Common myeloid progenitor, CD34-positive (primary cell): ENCODE data around the gene MTCL1.

ENCODE experiments used
- CTCF ChIA-PET: fragments of 350-600 bp; sonication (Branson Sonifier 250); formaldehyde crosslinking; loops from one replicate; lab custom pipeline; 2021; ENCODE audit warnings: antibody characterized with exemption; lab: Charles Lee
- POLR2A ChIA-PET: fragments of 350-600 bp; sonication (Branson Sonifier 250); formaldehyde crosslinking; loops from one replicate; lab custom pipeline; 2021; ENCODE audit warnings: antibody characterized with exemption; lab: Charles Lee
- DNase-seq, 3 donors: peaks; one replicate each; pipeline versions ENCODE4 v3.0.0 to v3.0.0-alpha.2; 2013
- H3K27ac ChIP-seq, 2 experiments: 1 replicate in 1 of 2; 2 replicates in 1 of 2; pipeline ENCODE4 v1.7.0; 2013; ENCODE audit warnings: inconsistent platforms in 2 of 2, low read length in 2 of 2, mild to moderate bottlenecking in 2 of 2, low read depth in 1 of 2, moderate library complexity in 1 of 2; ENCODE audit not compliant: severe bottlenecking in 2 of 2, insufficient read depth in 1 of 2, poor library complexity in 1 of 2
- H3K27me3 ChIP-seq, 5 experiments: replicated peaks in 2 of 5; 1 replicate in 3 of 5; 2 replicates in 2 of 5; pipeline versions ENCODE4 v1.6.1 to v1.7.0; 2013; ENCODE audit warnings: low read length in 4 of 5, mild to moderate bottlenecking in 2 of 5, moderate library complexity in 2 of 5, inconsistent platforms in 1 of 5; ENCODE audit not compliant: insufficient read depth in 5 of 5, control insufficient read depth in 4 of 5
- H3K36me3 ChIP-seq, 4 experiments: 1 replicate in 2 of 4; 2 replicates in 2 of 4; pipeline versions ENCODE4 v1.6.1 to v1.7.0; 2013; ENCODE audit warnings: low read length in 3 of 4, control low read depth in 1 of 4, mild to moderate bottlenecking in 1 of 4; ENCODE audit not compliant: control insufficient read depth in 4 of 4, insufficient read depth in 4 of 4
- H3K4me1 ChIP-seq, 4 experiments: 1 replicate in 3 of 4; 2 replicates in 1 of 4; pipeline versions ENCODE4 v1.6.1 to v1.7.1; 2013; ENCODE audit warnings: low read length in 3 of 4, mild to moderate bottlenecking in 3 of 4, control low read depth in 1 of 4, inconsistent platforms in 1 of 4, moderate library complexity in 1 of 4; ENCODE audit not compliant: control insufficient read depth in 4 of 4, insufficient read depth in 4 of 4; ENCODE audit errors: control extremely low read depth in 1 of 4
- H3K4me3 ChIP-seq, 7 experiments: 1 replicate in 4 of 7; 2 replicates in 3 of 7; pipeline versions ENCODE4 v1.5.1 to v1.7.0; 2013; ENCODE audit warnings: mild to moderate bottlenecking in 7 of 7, low read length in 6 of 7, moderate library complexity in 6 of 7, inconsistent platforms in 2 of 7, low read depth in 2 of 7, control low read depth in 1 of 7; ENCODE audit not compliant: insufficient read depth in 4 of 7, control insufficient read depth in 1 of 7; ENCODE audit errors: extremely low read depth in 1 of 7
- H3K9me3 ChIP-seq, 5 experiments: 1 replicate in 4 of 5; 2 replicates in 1 of 5; pipeline versions ENCODE4 v1.6.1 to v1.7.1; 2013; ENCODE audit warnings: low read length in 4 of 5, mild to moderate bottlenecking in 2 of 5, inconsistent platforms in 1 of 5, low read depth in 1 of 5, moderate library complexity in 1 of 5; ENCODE audit not compliant: control insufficient read depth in 4 of 5, insufficient read depth in 2 of 5; ENCODE audit errors: control extremely low read depth in 1 of 5
- WGBS: methylation state at CpG from one replicate; pipeline ENCODE4 v1.1.5; 2013; ENCODE audit not compliant: insufficient coverage; 5-methylcytosine and 5-hydroxymethylcytosine counted together

MTCL1 gene

DNA sequence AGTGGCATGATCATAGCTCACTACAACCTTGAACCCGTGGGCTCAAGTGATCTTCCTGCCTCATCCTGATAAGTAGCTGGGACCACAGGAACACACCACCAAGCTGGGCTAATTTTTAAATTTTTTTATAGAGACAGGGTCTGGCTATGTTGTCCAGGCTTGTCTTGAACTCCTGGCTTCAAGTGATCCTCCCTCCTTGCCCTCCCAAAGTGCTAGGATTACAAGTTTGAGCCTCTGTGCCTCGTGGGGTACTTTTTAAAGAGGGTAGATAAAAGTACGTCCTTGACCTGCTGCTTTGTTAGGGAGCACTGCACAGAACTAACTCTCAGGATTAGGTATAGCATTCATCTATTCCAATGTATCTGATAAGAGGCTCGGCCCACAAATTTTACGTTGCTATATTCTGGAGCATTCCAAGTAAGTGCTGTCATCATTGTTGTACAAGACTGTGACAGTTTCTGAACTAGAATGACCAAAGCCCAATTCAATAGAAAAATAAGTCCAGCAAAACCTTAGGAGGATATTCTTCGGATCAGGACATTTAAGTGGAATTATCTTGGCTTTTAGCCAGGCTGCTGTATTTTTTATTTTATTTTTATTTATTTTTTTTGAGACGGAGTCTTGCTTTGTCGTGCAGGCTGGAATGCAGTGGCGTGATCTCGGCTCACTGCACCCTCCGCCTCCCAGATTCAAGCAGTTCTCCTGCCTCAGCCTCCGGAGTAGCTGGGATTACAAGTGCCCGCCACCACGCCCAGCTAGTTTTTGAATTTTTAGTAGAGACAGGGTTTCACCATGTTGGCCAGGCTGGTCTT, 4.1 kb downstream of the MTCL1 start:
- 97% methylated on average over 11 of the region's 14 CpGs for WGBS
- CTCF ChIA-PET: interaction anchor here (3.7 kb wide), 1 partner anchor 278 kb away, joined by 12 read pairs; no protein-coding TSS in a partner anchor

DNA sequence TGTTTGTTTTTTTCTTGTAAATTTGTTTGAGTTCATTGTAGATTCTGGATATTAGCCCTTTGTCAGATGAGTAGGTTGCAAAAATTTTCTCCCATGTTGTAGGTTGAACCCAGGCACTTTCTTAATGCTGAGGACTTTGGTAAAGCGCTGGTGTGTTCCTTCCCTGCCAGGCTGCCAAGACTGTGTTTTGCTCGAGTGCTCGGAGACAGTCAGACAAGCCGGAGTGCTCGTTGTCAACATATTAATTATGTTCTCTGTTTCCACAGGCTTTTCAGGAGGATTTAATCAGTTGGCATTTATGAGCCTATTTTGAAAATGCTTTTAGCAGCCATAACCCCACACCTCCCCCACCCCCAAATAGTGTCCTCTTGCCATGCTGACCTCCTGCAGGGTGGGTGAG, 6.4 kb downstream of the MTCL1 start:
- ChIA-PET CTCF (no interaction called here), POLR2A (no interaction called here)
- no peak for DNase-seq
- peaks cover 5 to 28% (median 25%) of the 10 kb centered on the region in 5 experiments for H3K27me3 ChIP-seq
- H3K4me3 ChIP-seq: no peak overlapping the region
- H3K4me1 ChIP-seq: peaks cover 0 to 6% (median 5%) of the 10 kb centered on the region in 4 experiments
- no peaks in the 10 kb centered on the region for H3K36me3 ChIP-seq
- WGBS: 100% methylated on average over 3 of the region's 5 CpGs
- H3K27ac ChIP-seq: no peak overlapping the region
- H3K9me3 ChIP-seq: no peaks in the 10 kb centered on the region

More for the DNA sequence above, 4.1 kb downstream of the MTCL1 start:
- Histone ChIP-seq H3K9me3 (no peaks in the 10 kb centered on the region), H3K36me3 (no peaks in the 10 kb centered on the region), H3K27ac (no peak overlapping the region), H3K4me1 (peaks cover 0 to 21% (median 20%) of the 10 kb centered on the region in 4 experiments), H3K4me3 (no peak overlapping the region), H3K27me3 (peaks cover 5 to 41% (median 30%) of the 10 kb centered on the region in 5 experiments)
- POLR2A ChIA-PET: interaction anchor here (0.7 kb wide), 1 partner anchor 16 kb away, joined by 6 read pairs; no protein-coding TSS in a partner anchor
- DNase-seq: no peak

DNA sequence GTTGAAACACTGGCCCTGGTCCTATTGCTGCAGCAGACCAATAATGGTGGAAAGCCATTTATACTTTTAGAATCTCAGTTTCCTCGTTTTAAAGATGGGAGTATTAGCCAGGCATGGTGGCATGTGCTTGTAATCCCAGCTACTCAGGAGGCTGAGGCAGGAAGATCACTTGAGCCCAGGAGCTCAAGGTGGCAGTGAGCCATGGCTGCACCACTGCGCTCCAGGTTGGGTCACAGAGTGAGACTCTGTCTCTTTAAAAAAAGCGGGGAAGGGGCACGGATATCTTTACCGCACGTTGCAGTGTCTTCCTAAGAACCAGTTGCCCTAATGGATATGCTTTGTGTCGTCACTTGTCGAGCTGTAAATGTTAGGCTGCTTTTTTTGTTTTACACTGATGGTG, 8.3 kb downstream of the MTCL1 start:
- WGBS: 59% methylated on average over 6 of the region's 8 CpGs
- DNase-seq: no peak
- ChIA-PET POLR2A (no interaction called here), CTCF (interaction anchor here (1.2 kb wide), 2 partner anchors 9 to 269 kb away, joined by 3 to 4 read pairs; no protein-coding TSS in a partner anchor)
- Histone ChIP-seq H3K27ac (no peak overlapping the region), H3K4me3 (no peak overlapping the region), H3K4me1 (no peaks in the 10 kb centered on the region), H3K27me3 (peaks cover 0 to 19% (median 5%) of the 10 kb centered on the region in 5 experiments), H3K36me3 (no peaks in the 10 kb centered on the region), H3K9me3 (no peaks in the 10 kb centered on the region)

- DNase-seq: no peak
- ChIA-PET POLR2A (interaction anchor here (0.6 kb wide), 1 partner anchor 681 kb away, joined by 3 read pairs; no protein-coding TSS in a partner anchor), CTCF (no interaction called here)
- Histone ChIP-seq H3K36me3 (no peaks in the 10 kb centered on the region), H3K27me3 (peaks cover 0 to 16% (median 2%) of the 10 kb centered on the region in 5 experiments), H3K9me3 (no peaks in the 10 kb centered on the region), H3K4me1 (no peaks in the 10 kb centered on the region), H3K27ac (no peak overlapping the region), H3K4me3 (no peak overlapping the region)
- WGBS: 72% methylated on average over 2 of the region's 4 CpGs
These were observed 10.2 kb downstream of the MTCL1 start for GRCh38 chr18:8715599-8715998.

- H3K9me3 ChIP-seq: no peaks in the 10 kb centered on the region
- H3K27me3 ChIP-seq: peaks cover 0 to 16% (median 2%) of the 10 kb centered on the region in 5 experiments
- no peaks in the 10 kb centered on the region for H3K4me1 ChIP-seq
- DNase-seq: no peak
- no peak overlapping the region for H3K4me3 ChIP-seq
- ChIA-PET POLR2A (no interaction called here), CTCF (interaction anchor here (0.9 to 1.4 kb wide), 2 partner anchors 10 to 271 kb away, joined by 4 to 5 read pairs; no protein-coding TSS in a partner anchor)
- no peaks in the 10 kb centered on the region for H3K36me3 ChIP-seq
- no peak overlapping the region for H3K27ac ChIP-seq
- 87% methylated on average over 13 of the region's 13 CpGs for WGBS
These were observed 11.8 kb downstream of the MTCL1 start for GRCh38 chr18:8717011-8717770.

DNA sequence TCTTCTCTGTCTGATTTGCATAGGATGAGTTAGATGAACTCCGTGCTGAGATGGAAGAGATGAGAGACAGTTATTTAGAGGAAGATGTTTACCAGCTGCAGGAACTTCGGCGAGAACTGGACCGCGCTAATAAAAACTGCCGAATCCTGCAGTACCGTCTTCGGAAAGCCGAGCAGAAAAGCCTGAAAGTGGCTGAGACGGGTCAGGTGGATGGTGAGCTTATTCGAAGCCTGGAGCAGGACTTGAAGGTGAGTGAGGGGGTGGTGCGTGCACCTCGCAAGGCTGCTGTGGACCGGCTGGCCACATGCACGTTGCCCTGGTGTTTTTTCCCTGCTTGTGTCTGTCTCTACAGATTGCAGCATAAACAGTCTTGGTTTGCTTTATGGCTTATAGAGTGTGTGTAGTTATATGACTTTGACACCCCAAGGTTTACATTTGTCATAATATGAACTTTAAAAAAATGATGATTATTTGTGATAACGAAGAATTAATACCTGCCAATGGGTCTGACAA, 13.1 kb downstream of the MTCL1 start:
- POLR2A ChIA-PET: no interaction called here
- Histone ChIP-seq H3K36me3 (no peaks in the 10 kb centered on the region), H3K4me1 (no peaks in the 10 kb centered on the region), H3K27me3 (peaks cover 0 to 13% (median 0%) of the 10 kb centered on the region in 5 experiments), H3K27ac (no peak overlapping the region), H3K4me3 (no peak overlapping the region), H3K9me3 (no peaks in the 10 kb centered on the region)
- CTCF ChIA-PET: no interaction called here
- 86% methylated on average over 11 of the region's 16 CpGs for WGBS
- DNase-seq: no peak
